Measurements from ENCODE around the gene SLC5A1. TPM values are rescaled to one million over a fixed set of nuclear protein-coding genes. Genes with fewer than 3 reads are reported as not detected.

The SLC5A1 gene
- total and polyA plus RNA-seq, 11 donors, result 22.1 to 181 (median 103) TPM

- Histone ChIP-seq H3K9me3 (no peaks in the 10 kb centered on the region), H3K27me3 (peaks cover 0 to 7% (median 0%) of the 10 kb centered on the region in 9 donors), H3K36me3 (peaks cover 0 to 63% (median 9%) of the 10 kb centered on the region in 9 donors), H3K27ac (no peak overlapping the region), H3K4me3 (no peak overlapping the region), H3K4me1 (no peaks in the 10 kb centered on the region)
- no peak for TF ChIP-seq CTCF (IDR thresholded peaks at IDR 0.05)
- no peak for TF ChIP-seq POLR2A (IDR thresholded peaks at IDR 0.05)
- intact Hi-C loops (cut with DNase I), result no loop called here
- 76 to 90% (median 82%) methylated on average over 2 of the region's 2 CpGs for WGBS, 4 donors
- ATAC-seq (no peak), DNase-seq (no peak)
Observed at GRCh38 chr22:32112380-32112779, 69.3 kb downstream of the SLC5A1 start.

GRCh38 chr22:32119568-32120235 is 76.6 kb downstream of the SLC5A1 start:
- peak; percentile 18 to 39 (median 32) for ATAC-seq
- WGBS, 4 donors, result 77 to 85% (median 80%) methylated on average over 11 to 15 of the region's 15 CpGs
- intact Hi-C loops (cut with DNase I), result no loop called here

GRCh38 chr22:32120603-32121002 is 77.5 kb downstream of the SLC5A1 start:
- no peak for DNase-seq
- no peak overlapping the region for H3K4me3 ChIP-seq
- 94 to 97% (median 95%) methylated on average over 16 to 20 of the region's 20 CpGs for WGBS, 4 donors
- no peak for TF ChIP-seq POLR2A (IDR thresholded peaks at IDR 0.05)
- TF ChIP-seq CTCF (IDR thresholded peaks at IDR 0.05), result no peak
- H3K27me3 ChIP-seq, result no peaks in the 10 kb centered on the region
- ATAC-seq, result no peak
- H3K36me3 ChIP-seq, result no peaks in the 10 kb centered on the region
- H3K9me3 ChIP-seq, result no peaks in the 10 kb centered on the region
- intact Hi-C loops (cut with DNase I), result no loop called here
- H3K27ac ChIP-seq, result no peak overlapping the region
- H3K4me1 ChIP-seq, result peaks cover 0 to 3% (median 0%) of the 10 kb centered on the region in 12 donors

More at GRCh38 chr22:32119568-32120235, 76.6 kb downstream of the SLC5A1 start:
- Histone ChIP-seq H3K27me3 (no peaks in the 10 kb centered on the region), H3K4me1 (peaks cover 0 to 3% (median 0%) of the 10 kb centered on the region in 12 donors), H3K4me3 (no peak overlapping the region), H3K9me3 (no peaks in the 10 kb centered on the region), H3K36me3 (peaks cover 0 to 4% (median 0%) of the 10 kb centered on the region in 9 donors), H3K27ac (no peak overlapping the region)
- DNase-seq, result no peak
- TF ChIP-seq CTCF (IDR thresholded peaks at IDR 0.05) (no peak), POLR2A (IDR thresholded peaks at IDR 0.05) (no peak)

DNA sequence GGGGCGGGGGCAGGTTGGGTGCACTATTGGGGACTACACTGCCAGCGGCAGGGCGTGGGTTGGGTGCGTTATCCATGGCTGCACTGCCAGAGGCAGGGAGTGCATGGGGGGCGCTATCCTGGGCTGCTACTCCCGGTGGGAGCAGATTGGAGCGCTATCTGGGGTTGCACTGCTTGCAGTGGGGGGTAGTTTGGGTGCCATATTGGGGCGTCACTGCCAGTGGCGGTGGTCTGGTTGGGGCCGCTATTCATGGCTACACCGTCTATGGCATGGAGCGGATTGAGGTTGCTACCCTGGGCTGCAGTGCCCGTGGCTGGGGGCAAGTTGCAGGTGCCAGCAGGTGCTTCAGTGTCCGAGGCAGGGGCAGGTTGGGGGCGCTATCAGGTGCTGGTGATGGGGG is 79.8 kb downstream of the SLC5A1 start:
- Histone ChIP-seq H3K4me1 (peaks cover 0 to 3% (median 0%) of the 10 kb centered on the region in 12 donors), H3K9me3 (no peaks in the 10 kb centered on the region), H3K27me3 (no peaks in the 10 kb centered on the region), H3K4me3 (no peak overlapping the region), H3K27ac (no peak overlapping the region), H3K36me3 (no peaks in the 10 kb centered on the region)
- TF ChIP-seq CTCF (IDR thresholded peaks at IDR 0.05), result no peak
- TF ChIP-seq POLR2A (IDR thresholded peaks at IDR 0.05), result no peak
- intact Hi-C loops (cut with DNase I), result no loop called here
- ATAC-seq (no peak), DNase-seq (no peak)
- 93 to 96% (median 93%) methylated on average over 12 to 15 of the region's 15 CpGs for WGBS, 4 donors
